ENCODE results near the gene GLCE. TPM values are rescaled to one million over a fixed set of nuclear protein-coding genes. Genes with fewer than 3 reads are reported as not detected.

Gene GLCE
- total and polyA plus RNA-seq, 7 experiments from 2014 or later, result 3.0 to 8.8 (median 5.7) TPM

- Mint-ChIP-seq H3K36me3 (peaks cover 0 to 17% (median 0%) of the 10 kb centered on the region in 5 donors), H3K27me3 (peaks cover 0 to 13% (median 0%) of the 10 kb centered on the region in 5 donors), H3K9me3 (peaks cover 0 to 11% (median 0%) of the 10 kb centered on the region in 11 donors), H3K4me1 (peaks cover 0 to 9% (median 3%) of the 10 kb centered on the region in 7 donors), H3K27ac (no peak overlapping the region), H3K4me3 (no peak overlapping the region)
- H3K4me3 ChIP-seq (ENCODE audit: low read length), result no peak overlapping the region
- H3K4me1 ChIP-seq (ENCODE audit: control insufficient read depth in 2 of 2, insufficient read depth in 2 of 2, low read length in 2 of 2), result no peaks in the 10 kb centered on the region
- no peaks in the 10 kb centered on the region for H3K36me3 ChIP-seq (ENCODE audit: control insufficient read depth in 2 of 3, insufficient read depth in 3 of 3, low read length in 3 of 3)
- intact Hi-C loops (cut with micrococcal nuclease), result no loop called here
- ChIA-PET CTCF (interaction anchor here (0.6 kb wide), 1 partner anchor 283 kb away, joined by 5 read pairs; no protein-coding TSS in a partner anchor), POLR2A (no interaction called here)
- no peaks in the 10 kb centered on the region for H3K27me3 ChIP-seq (ENCODE audit: control insufficient read depth in 2 of 2, insufficient read depth in 2 of 2, low read length in 2 of 2)
- H3K9me3 ChIP-seq (ENCODE audit: control insufficient read depth in 2 of 3, low read length in 3 of 3), result no peaks in the 10 kb centered on the region
- no peak overlapping the region for H3K27ac ChIP-seq (ENCODE audit: low read depth, low read length)
- ATAC-seq, result no peak
- DNase-seq, result no peak
Measured at GRCh38 chr15:69210574-69210973, 50.1 kb downstream of the GLCE start.

- H3K4me1 Mint-ChIP-seq, result peaks cover 0 to 9% (median 3%) of the 10 kb centered on the region in 7 donors
- no peaks in the 10 kb centered on the region for H3K4me1 ChIP-seq (ENCODE audit: control insufficient read depth in 2 of 2, insufficient read depth in 2 of 2, low read length in 2 of 2)
- H3K4me3 Mint-ChIP-seq, result no peak overlapping the region
- H3K9me3 Mint-ChIP-seq, result peaks cover 0 to 4% (median 0%) of the 10 kb centered on the region in 11 donors
- ATAC-seq (no peak), DNase-seq (no peak)
- peaks cover 0 to 4% (median 0%) of the 10 kb centered on the region in 5 donors for H3K27me3 Mint-ChIP-seq
- ChIA-PET CTCF (no interaction called here), POLR2A (no interaction called here)
- peaks cover 0 to 17% (median 0%) of the 10 kb centered on the region in 5 donors for H3K36me3 Mint-ChIP-seq
- no peaks in the 10 kb centered on the region for H3K36me3 ChIP-seq (ENCODE audit: control insufficient read depth in 2 of 3, insufficient read depth in 3 of 3, low read length in 3 of 3)
- H3K27me3 ChIP-seq (ENCODE audit: control insufficient read depth in 2 of 2, insufficient read depth in 2 of 2, low read length in 2 of 2), result no peaks in the 10 kb centered on the region
- intact Hi-C loops (cut with micrococcal nuclease), result no loop called here
- no peak overlapping the region for H3K27ac Mint-ChIP-seq
- H3K27ac ChIP-seq (ENCODE audit: low read depth, low read length), result no peak overlapping the region
- no peak overlapping the region for H3K4me3 ChIP-seq (ENCODE audit: low read length)
- H3K9me3 ChIP-seq (ENCODE audit: control insufficient read depth in 2 of 3, low read length in 3 of 3), result no peaks in the 10 kb centered on the region
Measured at GRCh38 chr15:69213786-69214185, 53.4 kb downstream of the GLCE start.

- H3K4me1 Mint-ChIP-seq, result no peaks in the 10 kb centered on the region
- H3K4me3 Mint-ChIP-seq, result no peak overlapping the region
- Histone ChIP-seq H3K36me3 (ENCODE audit: control insufficient read depth in 2 of 3, insufficient read depth in 3 of 3, low read length in 3 of 3) (no peaks in the 10 kb centered on the region), H3K27me3 (ENCODE audit: control insufficient read depth in 2 of 2, insufficient read depth in 2 of 2, low read length in 2 of 2) (no peaks in the 10 kb centered on the region), H3K4me3 (ENCODE audit: low read length) (no peak overlapping the region), H3K9me3 (ENCODE audit: control insufficient read depth in 2 of 3, low read length in 3 of 3) (no peaks in the 10 kb centered on the region), H3K4me1 (ENCODE audit: control insufficient read depth in 2 of 2, insufficient read depth in 2 of 2, low read length in 2 of 2) (no peaks in the 10 kb centered on the region), H3K27ac (ENCODE audit: low read depth, low read length) (no peak overlapping the region)
- no peak overlapping the region for H3K27ac Mint-ChIP-seq
- H3K27me3 Mint-ChIP-seq, result peaks cover 0 to 3% (median 0%) of the 10 kb centered on the region in 5 donors
- DNase-seq (no peak), ATAC-seq (no peak)
- peaks cover 0 to 3% (median 0%) of the 10 kb centered on the region in 11 donors for H3K9me3 Mint-ChIP-seq
- ChIA-PET CTCF (no interaction called here), POLR2A (no interaction called here)
- H3K36me3 Mint-ChIP-seq, result peaks cover 0 to 21% (median 4%) of the 10 kb centered on the region in 5 donors
- intact Hi-C loops (cut with micrococcal nuclease), result no loop called here
Measured at GRCh38 chr15:69215314-69216035, 55.0 kb downstream of the GLCE start.

- POLR2A ChIA-PET, result no interaction called here
- H3K27me3 Mint-ChIP-seq, result peaks cover 0 to 4% (median 0%) of the 10 kb centered on the region in 5 donors
- no peak overlapping the region for H3K27ac Mint-ChIP-seq
- Histone ChIP-seq H3K27ac (ENCODE audit: low read depth, low read length) (no peak overlapping the region), H3K4me3 (ENCODE audit: low read length) (no peak overlapping the region), H3K9me3 (ENCODE audit: control insufficient read depth in 2 of 3, low read length in 3 of 3) (peaks cover 0 to 5% (median 0%) of the 10 kb centered on the region in 3 experiments), H3K4me1 (ENCODE audit: control insufficient read depth in 2 of 2, insufficient read depth in 2 of 2, low read length in 2 of 2) (no peaks in the 10 kb centered on the region), H3K27me3 (ENCODE audit: control insufficient read depth in 2 of 2, insufficient read depth in 2 of 2, low read length in 2 of 2) (no peaks in the 10 kb centered on the region), H3K36me3 (ENCODE audit: control insufficient read depth in 2 of 3, insufficient read depth in 3 of 3, low read length in 3 of 3) (peaks cover 0 to 5% (median 0%) of the 10 kb centered on the region in 3 experiments)
- peaks cover 0 to 16% (median 2%) of the 10 kb centered on the region in 11 donors for H3K9me3 Mint-ChIP-seq
- CTCF ChIA-PET, result no interaction called here
- no peak overlapping the region for H3K4me3 Mint-ChIP-seq
- ATAC-seq (no peak), DNase-seq (no peak)
- peaks cover 0 to 27% (median 4%) of the 10 kb centered on the region in 5 donors for H3K36me3 Mint-ChIP-seq
- intact Hi-C loops (cut with micrococcal nuclease), result no loop called here
- no peaks in the 10 kb centered on the region for H3K4me1 Mint-ChIP-seq
Measured at GRCh38 chr15:69217381-69217780, 56.9 kb downstream of the GLCE start.

- Mint-ChIP-seq H3K4me3 (no peak overlapping the region), H3K36me3 (peaks cover 0 to 40% (median 26%) of the 10 kb centered on the region in 5 donors), H3K27ac (no peak overlapping the region), H3K4me1 (no peaks in the 10 kb centered on the region), H3K9me3 (peaks cover 0 to 39% (median 14%) of the 10 kb centered on the region in 11 donors), H3K27me3 (peaks cover 0 to 4% (median 0%) of the 10 kb centered on the region in 5 donors)
- Histone ChIP-seq H3K9me3 (ENCODE audit: control insufficient read depth in 2 of 3, low read length in 3 of 3) (peaks cover 0 to 13% (median 0%) of the 10 kb centered on the region in 3 experiments), H3K4me1 (ENCODE audit: control insufficient read depth in 2 of 2, insufficient read depth in 2 of 2, low read length in 2 of 2) (no peaks in the 10 kb centered on the region), H3K4me3 (ENCODE audit: low read length) (no peak overlapping the region), H3K36me3 (ENCODE audit: control insufficient read depth in 2 of 3, insufficient read depth in 3 of 3, low read length in 3 of 3) (peaks cover 0 to 6% (median 0%) of the 10 kb centered on the region in 3 experiments), H3K27ac (ENCODE audit: low read depth, low read length) (no peak overlapping the region), H3K27me3 (ENCODE audit: control insufficient read depth in 2 of 2, insufficient read depth in 2 of 2, low read length in 2 of 2) (no peaks in the 10 kb centered on the region)
- no peak for ATAC-seq
- DNase-seq, result no peak
- ChIA-PET POLR2A (no interaction called here), CTCF (no interaction called here)
- intact Hi-C loops (cut with micrococcal nuclease), result no loop called here
Measured at GRCh38 chr15:69219690-69220089, 59.3 kb downstream of the GLCE start.

- no peaks in the 10 kb centered on the region for H3K27me3 ChIP-seq (ENCODE audit: control insufficient read depth in 2 of 2, insufficient read depth in 2 of 2, low read length in 2 of 2)
- Mint-ChIP-seq H3K36me3 (peaks cover 0 to 35% (median 26%) of the 10 kb centered on the region in 5 donors), H3K27ac (no peak overlapping the region), H3K9me3 (peaks cover 0 to 41% (median 14%) of the 10 kb centered on the region in 11 donors), H3K27me3 (peaks cover 0 to 4% (median 0%) of the 10 kb centered on the region in 5 donors), H3K4me1 (no peaks in the 10 kb centered on the region), H3K4me3 (no peak overlapping the region)
- POLR2A ChIA-PET, result interaction anchor here (0.6 kb wide), 1 partner anchor 100 kb away, joined by 3 read pairs; no protein-coding TSS in a partner anchor
- no peak for ATAC-seq
- no peak overlapping the region for H3K27ac ChIP-seq (ENCODE audit: low read depth, low read length)
- no peak for DNase-seq
- H3K4me3 ChIP-seq (ENCODE audit: low read length), result no peak overlapping the region
- H3K9me3 ChIP-seq (ENCODE audit: control insufficient read depth in 2 of 3, low read length in 3 of 3), result peaks cover 0 to 13% (median 0%) of the 10 kb centered on the region in 3 experiments
- CTCF ChIA-PET, result no interaction called here
- intact Hi-C loops (cut with micrococcal nuclease), result no loop called here
- H3K4me1 ChIP-seq (ENCODE audit: control insufficient read depth in 2 of 2, insufficient read depth in 2 of 2, low read length in 2 of 2), result no peaks in the 10 kb centered on the region
- H3K36me3 ChIP-seq (ENCODE audit: control insufficient read depth in 2 of 3, insufficient read depth in 3 of 3, low read length in 3 of 3), result peaks cover 0 to 6% (median 0%) of the 10 kb centered on the region in 3 experiments
Measured at GRCh38 chr15:69222002-69222474, 61.6 kb downstream of the GLCE start.

Measured in naive thymus-derived CD4-positive, alpha-beta T cell (primary cell).